Measurements from ENCODE around the gene STRIP2.
"Not testable (repeated sequence)": the region's sequence is repeated elsewhere in the genome, so short reads cannot be mapped to it uniquely, and the experiment has no call there.

Gene STRIP2

GRCh38 chr7:129530795-129531391 is 96.7 kb downstream of the STRIP2 start:
- DNase-seq (ENCODE audit: low read depth), result peak; percentile 82
- H3K4me3 ChIP-seq (ENCODE audit: low read length), result no peak overlapping the region
- no peak for TF ChIP-seq CTCF (conservative IDR thresholded peaks at IDR 0.05; ENCODE audit: low read length)

- H3K4me3 ChIP-seq (ENCODE audit: low read length), result no peak overlapping the region
- no peak for TF ChIP-seq CTCF (conservative IDR thresholded peaks at IDR 0.05; ENCODE audit: low read length)
- DNase-seq (ENCODE audit: low read depth), result no peak
Observed at GRCh38 chr7:129531721-129532120, 97.5 kb downstream of the STRIP2 start.

GRCh38 chr7:129532375-129532774 is 98.1 kb downstream of the STRIP2 start:
- TF ChIP-seq CTCF (conservative IDR thresholded peaks at IDR 0.05; ENCODE audit: low read length), result no peak
- no peak for DNase-seq (ENCODE audit: low read depth)
- H3K4me3 ChIP-seq (ENCODE audit: low read length), result no peak overlapping the region

GRCh38 chr7:129534558-129535274 is 100.5 kb downstream of the STRIP2 start:
- not testable (repeated sequence) for DNase-seq (ENCODE audit: low read depth); H3K4me3 ChIP-seq (ENCODE audit: low read length)

GRCh38 chr7:129535896-129536295 is 101.7 kb downstream of the STRIP2 start:
- no peak for TF ChIP-seq CTCF (conservative IDR thresholded peaks at IDR 0.05; ENCODE audit: low read length)
- no peak overlapping the region for H3K4me3 ChIP-seq (ENCODE audit: low read length)
- no peak for DNase-seq (ENCODE audit: low read depth)

GRCh38 chr7:129536323-129536722 is 102.1 kb downstream of the STRIP2 start:
- no peak for TF ChIP-seq CTCF (conservative IDR thresholded peaks at IDR 0.05; ENCODE audit: low read length)
- no peak for DNase-seq (ENCODE audit: low read depth)

More at GRCh38 chr7:129536323-129536722, 102.1 kb downstream of the STRIP2 start:
- no peak overlapping the region for H3K4me3 ChIP-seq (ENCODE audit: low read length)

Measured in AG10803 (cell line).